Measurements from ENCODE around the gene MBP. TPM values are rescaled to one million over a fixed set of nuclear protein-coding genes. Genes with fewer than 3 reads are reported as not detected.

Gene MBP
- total RNA-seq (2014; rRNA removed; shearing (Covaris generic)), result 1.3 and 3.4 TPM in 2 replicates

DNA sequence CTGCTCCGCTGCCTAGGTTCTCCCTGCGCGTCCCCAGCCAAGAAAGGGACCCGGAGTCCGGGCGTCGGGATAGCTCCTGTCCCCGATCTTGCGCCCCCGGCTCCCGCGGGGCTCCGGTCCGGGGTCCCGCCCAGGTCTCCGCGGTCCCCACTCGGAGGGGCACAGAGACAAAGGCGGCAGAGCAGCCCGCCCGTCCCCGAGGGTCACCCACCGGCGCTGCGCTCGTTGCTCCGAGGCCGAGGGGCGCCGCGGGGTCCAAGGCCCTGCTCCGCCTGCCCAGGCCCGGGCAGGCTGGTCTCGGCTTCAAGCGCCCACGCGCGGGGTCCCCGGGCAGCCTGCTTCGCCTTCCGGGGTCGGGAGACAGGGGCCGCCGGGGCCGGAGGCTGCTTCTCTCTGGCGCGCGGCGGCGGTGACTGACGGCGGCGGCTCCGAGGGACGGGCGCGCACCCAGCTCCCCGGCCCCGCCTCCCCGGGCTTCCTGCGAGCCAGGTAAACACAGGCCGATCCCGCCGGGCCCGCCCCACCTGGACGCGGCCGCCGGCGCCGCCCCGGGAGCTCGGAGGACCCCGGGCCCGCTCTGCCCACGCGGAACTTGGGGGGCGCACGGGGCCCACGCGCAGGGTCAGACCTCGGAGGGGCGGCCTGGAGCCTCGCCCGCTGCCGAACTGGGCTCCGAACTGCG, at the start of gene MBP:
Gene MBP (minus strand): TSS at position 415 of the 682 bp plus-strand sequence. CDS start 27,522 bp downstream, outside the sequence.
- DNase-seq (ENCODE audit: low spot score), result no peak
- in situ Hi-C loops (cut with HindIII; ENCODE audit: low sequenced_read_pairs), result no loop called here

DNA sequence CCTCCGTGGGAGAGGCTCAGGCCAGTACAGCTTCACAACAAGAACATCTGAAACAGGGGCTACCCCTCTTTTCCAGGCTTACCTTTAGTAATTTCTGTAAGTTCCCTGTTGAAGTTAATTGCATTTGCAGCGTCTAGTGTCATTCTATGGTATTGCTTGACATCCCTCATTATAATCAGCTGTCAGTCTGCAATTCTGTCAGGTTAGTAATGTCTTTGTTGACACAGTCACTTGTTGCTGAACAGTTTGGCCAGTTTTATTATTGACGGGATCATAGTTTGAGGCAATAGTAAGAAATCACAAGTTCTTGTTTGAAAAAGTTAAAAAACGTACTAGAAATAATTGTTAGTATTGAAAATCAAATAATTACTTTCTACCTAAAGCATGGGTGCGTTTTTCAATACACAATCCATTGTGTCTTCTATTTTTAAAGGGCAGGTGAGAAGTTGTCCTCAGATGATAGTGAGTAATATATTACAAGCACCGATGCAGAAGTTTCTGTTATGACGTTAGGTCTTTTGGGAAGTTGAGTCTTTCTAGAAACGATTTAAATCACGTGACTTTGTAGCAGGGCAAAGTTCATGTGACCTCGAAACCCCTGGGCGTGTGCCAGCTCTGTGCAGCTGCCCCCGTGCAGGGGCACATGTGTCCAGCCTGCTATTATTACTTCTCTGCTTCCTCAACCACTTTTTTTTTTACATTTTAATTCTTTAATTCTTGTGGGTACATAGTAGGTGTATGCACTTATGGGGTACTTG, 49.5 kb upstream of the MBP start:
- DNase-seq (ENCODE audit: low spot score), result no peak
- in situ Hi-C loops (cut with HindIII; ENCODE audit: low sequenced_read_pairs), result no loop called here

DNA sequence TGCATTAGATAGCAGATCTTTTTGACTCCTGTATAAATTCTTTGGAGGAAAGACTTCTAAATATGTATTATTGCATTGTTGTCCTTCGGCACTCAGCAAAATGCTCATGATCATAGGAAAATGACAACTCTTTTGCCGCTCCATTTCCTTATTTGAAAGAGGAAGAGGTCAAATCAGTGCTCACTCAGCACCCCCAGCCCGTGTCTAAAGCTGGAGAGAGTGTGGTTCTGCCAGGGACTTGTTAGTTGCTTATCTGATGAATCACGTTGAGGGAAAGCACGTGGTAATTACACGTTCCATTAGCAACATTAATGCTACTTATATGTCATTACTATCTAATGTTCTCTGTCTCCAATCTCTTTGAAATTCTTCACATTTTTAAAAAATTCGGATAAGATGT, 46.0 kb upstream of the MBP start:
- in situ Hi-C loops (cut with HindIII; ENCODE audit: low sequenced_read_pairs), result no loop called here
- no peak for DNase-seq (ENCODE audit: low spot score)

DNA sequence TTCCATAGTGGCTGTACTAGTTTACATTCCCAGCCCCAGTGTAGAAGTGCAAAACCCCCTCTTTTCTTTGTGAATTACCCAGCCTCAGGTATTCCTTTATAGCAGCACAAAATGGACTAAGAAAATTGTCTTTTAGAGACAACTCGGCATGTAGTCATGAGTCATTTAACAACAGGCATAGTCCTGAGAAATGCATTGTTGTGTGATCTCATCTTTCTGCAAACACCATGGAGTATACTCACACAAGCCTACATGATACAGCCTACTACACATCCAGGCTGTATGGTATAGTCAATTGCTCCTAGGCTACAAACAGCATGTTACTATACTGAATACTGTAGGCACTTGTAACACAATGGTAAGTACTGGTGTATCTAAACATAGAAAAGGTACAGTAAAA, 44.4 kb upstream of the MBP start:
- DNase-seq (ENCODE audit: low spot score), result no peak
- in situ Hi-C loops (cut with HindIII; ENCODE audit: low sequenced_read_pairs), result no loop called here

DNA sequence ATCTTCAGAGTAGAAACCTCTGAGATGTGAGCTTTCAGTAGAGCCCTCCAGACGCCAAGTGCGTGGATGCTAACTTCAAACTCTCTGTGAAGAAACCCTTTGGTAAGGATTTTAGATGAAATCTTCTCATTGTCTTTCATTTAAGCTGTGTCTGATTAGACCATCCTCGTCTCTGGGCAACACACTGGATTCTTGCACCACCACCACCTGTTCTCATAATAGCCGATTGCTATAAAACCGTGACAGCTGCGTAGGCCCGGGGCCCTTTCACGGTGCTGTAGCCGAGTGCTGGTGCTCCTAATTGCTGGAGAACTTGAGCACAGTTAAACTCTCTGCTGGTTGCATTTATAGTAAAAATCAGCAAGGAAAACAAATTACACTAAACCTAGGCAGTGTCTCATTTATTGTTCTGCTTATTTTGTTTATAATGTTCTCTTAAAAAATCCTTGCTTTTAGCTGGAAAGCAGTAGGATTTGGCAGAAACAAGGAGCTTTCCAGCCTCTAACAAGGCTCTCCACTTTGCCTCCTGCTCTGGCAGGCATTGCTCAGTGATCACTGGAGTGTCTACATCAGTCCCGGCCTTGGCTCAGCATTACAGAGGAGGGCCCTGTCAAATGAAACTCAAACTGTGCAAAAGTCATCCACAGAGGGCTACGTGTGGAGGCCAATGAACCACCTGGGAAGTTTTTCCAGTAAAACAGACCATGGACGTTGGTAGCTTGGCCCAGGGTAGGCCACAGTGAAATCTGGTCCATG, 40.9 kb upstream of the MBP start:
- in situ Hi-C loops (cut with HindIII; ENCODE audit: low sequenced_read_pairs), result no loop called here
- DNase-seq (ENCODE audit: low spot score), result no peak

DNA sequence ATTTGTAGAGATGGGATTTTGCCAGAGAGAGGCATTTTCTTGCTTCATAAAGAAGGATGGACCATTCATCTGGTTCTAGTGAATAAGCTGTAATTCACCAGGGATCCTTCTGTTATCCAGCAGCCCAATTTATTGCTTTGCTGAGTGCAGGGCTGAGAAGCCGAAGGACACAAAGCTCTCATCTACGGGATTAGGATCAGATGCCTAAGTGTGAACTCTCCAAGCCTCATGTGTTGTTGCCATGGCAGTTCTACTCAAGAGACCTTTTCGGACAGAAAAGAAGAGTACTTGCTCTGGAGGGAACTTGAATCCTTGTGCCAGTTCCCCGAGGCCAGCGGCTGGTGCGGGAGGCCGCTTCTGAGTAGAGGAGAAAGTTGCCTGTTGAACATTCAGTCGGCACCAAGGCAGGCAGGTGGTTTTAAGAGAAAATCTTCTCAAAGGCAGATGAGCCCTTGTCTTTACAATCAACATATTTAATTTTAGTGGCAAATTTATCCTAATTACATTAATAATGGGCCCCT, 38.4 kb upstream of the MBP start:
- in situ Hi-C loops (cut with HindIII; ENCODE audit: low sequenced_read_pairs), result no loop called here
- DNase-seq (ENCODE audit: low spot score), result no peak

DNA sequence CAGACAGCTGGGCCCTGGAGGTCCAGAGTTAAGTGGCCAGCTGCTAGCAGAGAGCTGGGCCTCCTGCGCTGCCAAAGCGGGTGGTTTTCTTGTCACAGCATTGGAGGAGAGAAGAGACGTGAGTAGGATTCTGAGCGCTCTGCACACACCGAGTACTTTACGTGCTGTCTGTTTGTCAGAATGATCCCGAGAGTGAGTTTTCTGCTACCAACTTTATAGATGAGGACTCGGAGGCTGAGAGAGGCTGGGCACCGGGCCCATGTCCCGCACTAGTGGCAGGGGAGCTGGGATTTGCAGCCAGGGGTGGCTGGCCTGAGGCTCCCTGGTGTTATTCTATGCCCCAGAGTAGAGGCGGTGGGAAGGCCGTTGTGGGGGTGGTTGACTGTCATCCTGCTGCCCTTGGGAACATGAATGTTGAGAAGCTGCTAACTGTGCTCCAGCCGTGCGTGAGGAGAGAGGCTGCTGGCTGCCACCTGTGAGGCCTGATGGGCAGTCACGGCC, 36.3 kb upstream of the MBP start:
- no peak for DNase-seq (ENCODE audit: low spot score)
- in situ Hi-C loops (cut with HindIII; ENCODE audit: low sequenced_read_pairs), result no loop called here

DNA sequence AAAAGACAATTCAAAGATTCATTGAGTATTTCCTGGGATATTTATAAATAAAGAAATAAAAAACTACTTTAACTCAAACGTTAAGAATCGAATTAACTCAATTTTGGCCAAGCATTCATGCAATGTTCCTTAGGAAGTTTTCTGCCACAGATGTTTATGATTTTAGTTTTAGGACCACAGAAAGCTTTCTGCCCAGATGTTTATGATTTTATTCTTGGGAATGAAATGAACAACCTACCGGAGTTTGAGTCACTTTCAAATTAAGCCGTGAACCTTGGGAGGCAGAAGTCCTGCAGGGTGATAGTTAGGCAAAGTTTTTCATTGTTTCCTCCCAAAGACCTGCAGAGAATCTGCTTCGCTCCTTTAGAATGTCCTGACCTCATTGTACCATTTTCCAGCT, 34.7 kb upstream of the MBP start:
- in situ Hi-C loops (cut with HindIII; ENCODE audit: low sequenced_read_pairs), result no loop called here

DNA sequence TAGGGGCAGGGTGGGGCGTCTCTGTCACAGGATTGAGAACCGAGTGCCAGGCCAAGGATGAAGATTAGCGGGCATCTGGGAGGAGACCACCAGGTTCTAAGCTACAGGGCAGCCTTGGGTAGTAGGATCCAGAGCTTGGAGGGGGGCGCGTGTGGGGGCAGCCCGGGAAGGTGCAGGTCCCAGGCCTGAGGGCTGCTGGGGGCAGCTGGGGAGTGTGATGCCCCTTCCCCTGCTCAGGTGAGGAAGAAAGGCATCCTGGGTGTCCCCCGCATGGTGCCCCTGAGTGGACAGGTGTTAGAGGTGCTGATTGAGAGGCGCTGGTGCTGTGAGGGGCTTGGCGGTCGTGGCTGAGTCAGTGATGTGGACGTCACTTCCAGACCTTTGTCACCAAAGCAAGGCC, 33.9 kb upstream of the MBP start:
- no peak for DNase-seq (ENCODE audit: low spot score)
- in situ Hi-C loops (cut with HindIII; ENCODE audit: low sequenced_read_pairs), result no loop called here

More for the DNA sequence above, 34.7 kb upstream of the MBP start:
- DNase-seq (ENCODE audit: low spot score), result no peak

DNA sequence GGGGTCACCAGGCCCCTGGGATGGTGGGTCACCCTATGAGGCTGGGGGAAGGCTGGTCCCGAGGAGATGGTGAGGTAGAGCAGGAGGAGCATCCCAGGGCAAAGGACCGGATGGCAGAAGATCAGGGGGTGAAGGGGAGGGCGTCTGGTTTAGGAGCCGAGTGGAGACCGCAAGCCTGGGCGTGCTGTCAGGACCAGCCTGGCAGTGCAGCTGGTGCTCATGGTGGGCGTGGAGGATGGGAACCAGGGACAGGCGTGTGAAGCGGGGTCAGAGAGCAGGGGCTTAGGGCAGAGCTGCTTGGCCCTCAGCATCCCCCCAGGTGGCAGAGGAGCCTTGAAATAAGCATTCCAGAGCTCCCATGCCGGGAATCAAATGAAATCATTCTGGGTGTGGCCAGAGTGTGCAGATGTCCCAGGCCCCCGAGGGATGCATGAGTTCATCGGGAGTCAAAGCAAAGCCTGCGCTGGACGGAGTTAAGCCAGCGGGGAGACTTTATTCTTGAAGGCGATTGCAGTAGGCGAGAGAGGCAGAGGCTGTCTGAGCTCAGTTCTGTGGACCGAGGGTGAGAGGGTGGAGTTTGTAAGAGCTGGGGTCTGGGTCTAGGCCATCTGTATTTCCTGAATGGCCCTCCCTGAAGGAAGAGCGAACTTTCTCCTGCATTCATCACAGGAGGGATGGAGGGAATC, 33.1 kb upstream of the MBP start:
- no peak for DNase-seq (ENCODE audit: low spot score)
- in situ Hi-C loops (cut with HindIII; ENCODE audit: low sequenced_read_pairs), result no loop called here

DNA sequence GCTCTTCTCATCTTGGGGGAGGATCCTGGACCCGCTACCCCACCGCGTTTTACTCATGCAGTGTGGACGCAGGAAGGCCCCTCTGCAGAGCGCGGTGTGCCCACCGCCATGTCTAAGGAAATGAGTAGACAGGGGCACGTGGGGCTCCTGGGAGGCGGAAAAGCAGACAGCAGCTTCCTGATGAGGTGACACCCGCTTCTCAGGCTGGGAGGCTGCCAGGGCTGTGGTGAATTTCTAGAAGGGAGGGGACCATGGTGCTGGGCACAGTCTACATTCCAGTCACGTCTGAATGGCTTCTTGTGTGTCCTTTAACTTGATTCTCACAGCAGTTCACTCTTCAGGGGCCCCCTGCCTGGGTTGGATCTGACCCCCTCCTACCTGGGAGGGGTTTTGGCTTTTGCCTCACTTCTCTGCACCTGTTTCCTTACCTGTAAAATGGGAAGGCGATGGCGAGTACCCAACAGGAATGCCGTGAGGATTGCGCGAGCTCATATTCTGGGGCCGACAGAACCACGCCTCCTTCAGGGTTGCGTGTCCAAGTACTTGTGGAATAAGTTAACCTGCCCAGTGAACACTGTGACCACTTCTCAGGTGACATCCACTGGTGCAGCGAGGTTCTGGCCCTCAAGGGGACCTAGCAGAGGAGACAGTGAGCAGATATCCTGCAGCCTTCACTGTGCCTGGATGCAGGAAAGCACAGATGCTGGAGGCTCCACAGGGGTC, 32.3 kb upstream of the MBP start:
- no peak for DNase-seq (ENCODE audit: low spot score)
- in situ Hi-C loops (cut with HindIII; ENCODE audit: low sequenced_read_pairs), result no loop called here

DNA sequence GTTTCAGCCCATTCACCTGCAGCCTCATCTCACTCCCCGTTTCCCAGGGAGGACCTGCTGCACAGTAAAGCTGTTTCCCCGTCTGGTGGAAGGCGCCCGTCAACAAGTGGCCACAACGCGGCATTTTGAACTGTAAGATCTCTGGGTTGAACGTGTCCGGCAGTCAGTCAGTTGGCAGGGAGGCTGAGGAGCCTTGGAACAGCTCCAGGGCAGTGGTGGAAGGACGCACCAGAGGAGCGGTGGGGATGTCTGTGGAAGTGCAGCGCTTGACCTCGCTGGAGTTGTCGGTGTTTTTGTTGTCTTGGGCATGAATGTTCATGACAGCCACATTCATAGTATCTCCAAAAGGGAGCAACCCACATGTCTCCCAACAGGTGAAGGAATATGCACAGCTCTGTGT, 31.4 kb upstream of the MBP start:
- in situ Hi-C loops (cut with HindIII; ENCODE audit: low sequenced_read_pairs), result no loop called here
- DNase-seq (ENCODE audit: low spot score), result no peak

DNA sequence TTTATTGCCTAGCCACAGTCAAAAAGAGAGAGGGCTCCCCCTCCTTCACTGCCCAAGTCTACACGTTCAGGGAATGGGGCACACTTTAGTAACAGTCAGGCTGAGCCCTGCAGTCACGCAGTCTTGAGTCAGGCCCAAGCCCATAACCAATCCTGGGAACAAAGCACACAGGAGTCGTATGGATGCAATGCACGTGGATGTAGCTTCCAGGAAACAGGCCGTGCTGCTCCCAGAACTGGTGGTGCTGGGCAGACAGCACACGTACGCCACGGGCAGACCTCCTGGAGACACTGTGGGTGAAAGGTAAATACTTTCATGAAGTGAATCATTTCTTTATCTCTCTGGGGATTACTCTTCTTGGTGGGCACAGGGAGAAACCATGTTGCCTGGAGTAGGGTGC, 30.0 kb upstream of the MBP start:
- in situ Hi-C loops (cut with HindIII; ENCODE audit: low sequenced_read_pairs), result no loop called here
- no peak for DNase-seq (ENCODE audit: low spot score)

DNA sequence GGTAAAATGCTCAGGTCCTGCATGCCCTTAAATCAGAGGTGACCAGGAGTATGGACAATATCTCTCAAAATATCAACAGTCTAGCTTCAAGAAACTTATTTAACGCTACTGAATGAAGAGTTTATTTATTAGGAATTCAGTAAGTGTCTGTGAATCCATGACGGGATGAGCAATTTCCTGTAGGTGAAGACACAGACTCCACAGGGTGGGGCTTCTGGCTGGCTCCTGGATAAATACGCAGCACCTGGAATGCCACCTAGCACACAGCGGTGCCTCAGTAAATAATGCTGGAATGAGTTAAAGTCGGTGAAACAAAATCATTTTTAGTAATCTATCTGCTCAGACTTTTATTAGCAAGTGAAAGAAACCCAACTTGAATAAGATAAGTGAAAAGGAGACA, 29.4 kb upstream of the MBP start:
- in situ Hi-C loops (cut with HindIII; ENCODE audit: low sequenced_read_pairs), result no loop called here
- no peak for DNase-seq (ENCODE audit: low spot score)

DNA sequence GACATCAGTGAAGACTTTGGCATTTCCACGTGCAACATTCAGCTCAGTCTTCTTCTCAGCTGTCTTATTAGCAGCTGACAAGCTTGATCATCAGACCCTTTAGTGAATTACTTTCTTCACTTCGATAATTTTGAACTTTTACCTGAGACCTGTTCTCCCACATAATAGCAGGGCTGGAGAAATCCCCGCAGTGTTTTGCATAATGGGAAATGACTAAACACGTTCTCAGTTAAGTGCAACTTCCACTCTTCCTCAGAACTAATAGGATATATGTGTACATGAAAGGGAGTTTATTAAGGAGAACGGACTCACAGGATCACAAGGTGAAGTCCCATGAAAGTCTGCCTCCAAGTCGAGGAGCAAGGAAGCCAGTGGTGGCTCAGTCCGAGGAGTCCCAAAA, 28.8 kb upstream of the MBP start:
- in situ Hi-C loops (cut with HindIII; ENCODE audit: low sequenced_read_pairs), result no loop called here

DNA sequence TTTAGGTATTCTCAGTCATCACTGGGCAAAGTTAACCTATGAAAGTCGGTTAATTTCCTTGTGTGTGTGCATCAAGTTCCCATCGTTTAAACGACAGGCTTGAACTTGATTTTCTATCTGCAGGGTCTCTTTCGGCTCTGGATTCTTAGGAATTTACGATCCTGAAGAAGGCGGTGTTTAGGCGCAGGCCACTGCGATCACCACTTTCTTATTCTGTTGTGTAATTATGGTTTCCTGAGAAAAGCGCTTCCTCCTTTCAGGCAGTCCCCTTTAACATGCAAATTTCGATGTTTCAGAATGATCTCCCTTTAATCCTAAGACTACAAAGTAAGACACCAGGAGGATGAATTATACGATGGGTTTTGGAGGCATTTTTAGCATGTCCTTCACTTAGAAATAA, 27.9 kb upstream of the MBP start:
- in situ Hi-C loops (cut with HindIII; ENCODE audit: low sequenced_read_pairs), result no loop called here
- DNase-seq (ENCODE audit: low spot score), result no peak

More for the DNA sequence above, 28.8 kb upstream of the MBP start:
- no peak for DNase-seq (ENCODE audit: low spot score)

DNA sequence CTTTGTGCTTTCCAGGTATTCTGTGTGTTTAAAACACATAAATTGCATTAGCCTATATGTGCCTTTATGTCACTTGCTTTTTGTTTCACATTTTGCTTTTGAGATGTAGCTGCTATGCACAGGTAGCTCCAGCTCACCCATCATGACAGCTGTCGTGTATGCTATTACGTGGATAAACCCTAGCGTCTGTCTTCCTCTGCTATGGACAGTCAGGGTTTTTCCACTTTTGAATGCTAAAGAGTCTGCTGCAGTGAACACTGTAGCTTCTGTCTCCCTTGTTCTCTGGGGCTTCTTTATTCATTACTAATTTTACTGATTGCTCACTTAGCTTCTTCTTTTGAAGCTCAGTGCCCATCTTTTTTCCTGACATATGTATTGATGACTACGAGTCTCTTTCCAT, 24.7 kb upstream of the MBP start:
- DNase-seq (ENCODE audit: low spot score), result no peak
- in situ Hi-C loops (cut with HindIII; ENCODE audit: low sequenced_read_pairs), result no loop called here

DNA sequence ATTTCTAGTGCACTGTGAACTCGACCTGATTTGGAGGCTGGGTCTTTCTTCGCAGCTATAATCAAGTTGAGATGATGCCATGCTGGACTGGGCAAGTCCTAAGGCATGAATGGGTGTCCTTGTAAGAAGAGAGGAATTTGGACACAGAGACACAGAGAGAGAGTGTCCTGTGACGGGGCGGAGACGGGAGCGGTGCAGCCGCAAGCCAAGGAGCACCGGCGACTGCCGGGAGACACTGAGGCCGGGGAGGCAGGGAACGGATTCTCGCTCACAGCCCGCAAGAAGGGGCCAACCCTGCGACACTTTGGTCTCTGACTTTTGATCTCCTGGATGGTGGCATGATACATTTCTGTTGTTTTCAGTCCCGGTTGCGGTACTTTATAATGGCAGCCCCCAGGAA, 22.4 kb upstream of the MBP start:
- in situ Hi-C loops (cut with HindIII; ENCODE audit: low sequenced_read_pairs), result no loop called here

DNA sequence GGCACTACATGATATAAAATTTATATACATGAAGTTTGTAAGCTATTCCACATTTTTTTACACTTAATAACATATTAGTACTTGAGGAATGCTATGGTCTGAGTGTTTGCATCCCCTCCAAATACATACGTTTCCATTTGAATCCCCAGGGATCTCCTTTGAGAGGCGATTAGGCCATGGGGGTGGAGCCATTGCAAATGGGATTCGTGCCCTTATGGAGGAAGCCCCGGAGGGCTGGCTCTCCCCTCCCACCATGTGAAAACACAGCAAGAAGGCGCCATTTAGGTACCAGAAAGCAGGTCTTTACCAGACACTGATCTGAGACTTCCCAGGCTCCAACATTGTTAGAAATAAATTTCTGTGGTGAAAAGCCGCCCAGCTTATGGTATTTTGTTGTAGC, 20.8 kb upstream of the MBP start:
- DNase-seq (ENCODE audit: low spot score), result no peak
- in situ Hi-C loops (cut with HindIII; ENCODE audit: low sequenced_read_pairs), result no loop called here

More for the DNA sequence above, 22.4 kb upstream of the MBP start:
- DNase-seq (ENCODE audit: low spot score), result no peak

Data from G401 (cell line).